Neuronal stem cell (in vitro differentiated cells): ENCODE measurements around the gene MYOZ1.

Source experiments
- DNase-seq: peaks from one replicate; pipeline ENCODE4 v3.0.0-alpha.2; 2013; ENCODE audit warnings: low spot score
- H2AFZ ChIP-seq: one replicate; pipeline ENCODE4 v1.6.1; 2013; ENCODE audit warnings: mild to moderate bottlenecking, low read length, inconsistent platforms
- H2AK5ac ChIP-seq: 2 replicates; pipeline ENCODE4 v1.6.1; 2013; ENCODE audit warnings: low read depth, mild to moderate bottlenecking, inconsistent platforms, low read length, moderate library complexity, mixed read lengths
- H2BK120ac ChIP-seq: 2 replicates; pipeline ENCODE4 v1.6.1; 2013; ENCODE audit warnings: low read depth, mild to moderate bottlenecking, inconsistent platforms, low read length, moderate library complexity, mixed read lengths
- H2BK12ac ChIP-seq: one replicate; pipeline ENCODE4 v1.6.1; 2013; ENCODE audit warnings: low read length, inconsistent platforms
- H2BK15ac ChIP-seq: 2 replicates; pipeline ENCODE4 v1.6.1; 2013; ENCODE audit warnings: mild to moderate bottlenecking, low read length, inconsistent platforms, mixed read lengths
- H2BK5ac ChIP-seq: one replicate; pipeline ENCODE4 v1.6.1; 2013; ENCODE audit warnings: inconsistent platforms, mild to moderate bottlenecking, low read length, moderate library complexity
- H3K14ac ChIP-seq: one replicate; pipeline ENCODE4 v1.6.1; 2013; ENCODE audit warnings: low read length, inconsistent platforms
- H3K18ac ChIP-seq: 2 replicates; pipeline ENCODE4 v1.6.1; 2013; ENCODE audit warnings: low read length, inconsistent platforms
- H3K23ac ChIP-seq: 2 replicates; pipeline ENCODE4 v1.6.1; 2013; ENCODE audit warnings: low read depth, mild to moderate bottlenecking, mixed read lengths, low read length, inconsistent platforms; ENCODE audit not compliant: poor library complexity
- H3K27ac ChIP-seq: replicated peaks from 3 replicates; pipeline ENCODE4 v1.5.1; 2013; ENCODE audit warnings: low read length, inconsistent platforms
- H3K27me3 ChIP-seq, 3 experiments: 2 replicates each; pipeline ENCODE4 v1.6.1; 2013; ENCODE audit warnings: low read length in 3 of 3, mild to moderate bottlenecking in 2 of 3, inconsistent platforms in 1 of 3, low read depth in 1 of 3, mixed read lengths in 1 of 3, moderate library complexity in 1 of 3; ENCODE audit not compliant: control insufficient read depth in 3 of 3, insufficient read depth in 3 of 3
- H3K36me3 ChIP-seq, 2 donors: replicated peaks in 1 of 2; 2 replicates each; pipeline ENCODE4 v1.6.1; 2013; ENCODE audit warnings: low read length in 2 of 2; ENCODE audit not compliant: control insufficient read depth in 2 of 2, insufficient read depth in 2 of 2
- H3K4ac ChIP-seq: 2 replicates; pipeline ENCODE4 v1.6.1; 2013; ENCODE audit warnings: inconsistent platforms, mild to moderate bottlenecking, low read length, moderate library complexity
- H3K4me1 ChIP-seq, 2 donors: 1 replicate in 1 of 2; 2 replicates in 1 of 2; pipeline ENCODE4 v1.6.1; 2013; ENCODE audit warnings: low read length in 2 of 2, low read depth in 1 of 2; ENCODE audit not compliant: control insufficient read depth in 2 of 2, insufficient read depth in 1 of 2
- H3K4me2 ChIP-seq: one replicate; pipeline ENCODE4 v1.6.1; 2013; ENCODE audit warnings: mild to moderate bottlenecking, low read length, inconsistent platforms; ENCODE audit not compliant: insufficient read depth, poor library complexity, severe bottlenecking
- H3K4me3 ChIP-seq, 2 donors: 2 replicates each; pipeline ENCODE4 v1.5.1; 2013; ENCODE audit warnings: low read length in 2 of 2, mild to moderate bottlenecking in 2 of 2, inconsistent platforms in 1 of 2, moderate library complexity in 1 of 2
- H3K79me1 ChIP-seq: one replicate; pipeline ENCODE4 v1.6.1; 2013; ENCODE audit warnings: low read depth, mild to moderate bottlenecking, inconsistent platforms, low read length, moderate library complexity
- H3K9ac ChIP-seq: one replicate; pipeline ENCODE4 v1.6.1; 2013; ENCODE audit warnings: mild to moderate bottlenecking, low read depth, low read length, inconsistent platforms; ENCODE audit not compliant: poor library complexity
- H3K9me3 ChIP-seq, 2 donors: replicated peaks in 1 of 2; 2 replicates each; pipeline versions ENCODE3 to v1.6.1; 2013; ENCODE audit warnings: low read length in 2 of 2, mild to moderate bottlenecking in 2 of 2, inconsistent platforms in 1 of 2, low read depth in 1 of 2, mixed read lengths in 1 of 2, moderate library complexity in 1 of 2; ENCODE audit not compliant: control insufficient read depth in 2 of 2, insufficient read depth in 1 of 2
- H4K8ac ChIP-seq: one replicate; pipeline ENCODE4 v1.6.1; 2013; ENCODE audit warnings: low read depth, mild to moderate bottlenecking, inconsistent platforms, low read length, moderate library complexity
- H4K91ac ChIP-seq: one replicate; pipeline ENCODE4 v1.6.1; 2013; ENCODE audit warnings: low read length, low read depth, mild to moderate bottlenecking, inconsistent platforms; ENCODE audit not compliant: poor library complexity
- WGBS, 2 donors: extraction: QIAGEN DNeasy Blood & Tissue Kit; methylation state at CpG; one replicate each; pipeline ENCODE4 v1.1.7; 2013; ENCODE audit warnings: missing lambda C conversion rate in 2 of 2, mixed read lengths in 1 of 2; ENCODE audit not compliant: insufficient read length in 2 of 2, insufficient replicate concordance in 1 of 2; ENCODE audit errors: extremely low coverage in 2 of 2; 5-methylcytosine and 5-hydroxymethylcytosine counted together

MYOZ1 gene

GRCh38 chr10:73647211-73647874 is 6.1 kb upstream of the MYOZ1 start:
- peak; percentile 81 for DNase-seq
- H2AK5ac ChIP-seq, result peak overlapping the region; percentile 91
- peak overlapping the region; percentile 64 for H2BK120ac ChIP-seq
- H2AFZ ChIP-seq, result peak overlapping the region; percentile 95
- H3K4me3 ChIP-seq, result peak overlapping the region; percentile 55 to 85
- peak overlapping the region; percentile 47 for H3K27ac ChIP-seq
- peak overlapping the region; percentile 95 for H2BK5ac ChIP-seq
- peak overlapping the region; percentile 82 for H3K14ac ChIP-seq
- H3K4me1 ChIP-seq, result peaks cover 0 to 22% of the 10 kb centered on the region in 2 donors
- peak overlapping the region; percentile 81 for H3K4ac ChIP-seq
- H3K4me2 ChIP-seq, result peak overlapping the region; percentile 92
- H3K18ac ChIP-seq, result peak overlapping the region; percentile 97
- WGBS, 2 donors, result no CpG with 5 or more reads among the region's 32 CpGs
- peaks cover 1% of the 10 kb centered on the region for H3K79me1 ChIP-seq
- no peak overlapping the region for H4K8ac ChIP-seq
- H3K36me3 ChIP-seq, result no peaks in the 10 kb centered on the region
- H2BK12ac ChIP-seq, result peak overlapping the region; percentile 27
- H3K9me3 ChIP-seq, result no peaks in the 10 kb centered on the region
- H3K23ac ChIP-seq, result peak overlapping the region; percentile 69
- peak overlapping the region; percentile 86 for H4K91ac ChIP-seq
- H2BK15ac ChIP-seq, result peak overlapping the region; percentile 98
- H3K27me3 ChIP-seq, result no peaks in the 10 kb centered on the region
- peak overlapping the region; percentile 79 for H3K9ac ChIP-seq

- no CpG with 5 or more reads among the region's 9 CpGs for WGBS, 2 donors
- H2AFZ ChIP-seq, result peak overlapping the region; percentile 95
- no peak overlapping the region for H3K14ac ChIP-seq
- no peaks in the 10 kb centered on the region for H3K27me3 ChIP-seq
- H3K9ac ChIP-seq, result peak overlapping the region; percentile 25
- peaks cover 0 to 23% of the 10 kb centered on the region in 2 donors for H3K4me1 ChIP-seq
- H3K4me3 ChIP-seq, result no peak overlapping the region
- H3K36me3 ChIP-seq, result no peaks in the 10 kb centered on the region
- peak overlapping the region; percentile 96 for H3K18ac ChIP-seq
- H3K23ac ChIP-seq, result no peak overlapping the region
- H4K8ac ChIP-seq, result peak overlapping the region; percentile 89
- H3K4me2 ChIP-seq, result no peak overlapping the region
- H3K79me1 ChIP-seq, result peaks cover 1% of the 10 kb centered on the region
- H2BK15ac ChIP-seq, result peak overlapping the region; percentile 98
- no peak overlapping the region for H4K91ac ChIP-seq
- no peak overlapping the region for H3K27ac ChIP-seq
- H2BK120ac ChIP-seq, result no peak overlapping the region
- peak overlapping the region; percentile 91 for H2AK5ac ChIP-seq
- H3K9me3 ChIP-seq, result no peaks in the 10 kb centered on the region
- no peak for DNase-seq
- no peak overlapping the region for H2BK12ac ChIP-seq
- peak overlapping the region; percentile 95 for H2BK5ac ChIP-seq
- H3K4ac ChIP-seq, result peak overlapping the region; percentile 62
Observed at GRCh38 chr10:73646598-73647041, 5.3 kb upstream of the MYOZ1 start.

- Histone ChIP-seq H3K4me2 (no peak overlapping the region), H4K91ac (no peak overlapping the region), H3K27ac (no peak overlapping the region), H4K8ac (no peak overlapping the region), H2BK12ac (no peak overlapping the region), H2AK5ac (no peak overlapping the region), H2AFZ (peak overlapping the region; percentile 79), H3K4ac (no peak overlapping the region), H3K9ac (no peak overlapping the region), H3K4me3 (no peak overlapping the region), H2BK5ac (no peak overlapping the region), H2BK15ac (peak overlapping the region; percentile 11), H3K14ac (no peak overlapping the region), H3K9me3 (no peaks in the 10 kb centered on the region), H3K27me3 (peaks cover 0 to 4% (median 0%) of the 10 kb centered on the region in 3 experiments), H3K23ac (no peak overlapping the region), H3K36me3 (no peaks in the 10 kb centered on the region), H3K18ac (no peak overlapping the region), H2BK120ac (no peak overlapping the region), H3K79me1 (no peaks in the 10 kb centered on the region), H3K4me1 (peaks cover 0 to 23% of the 10 kb centered on the region in 2 donors)
- WGBS, 2 donors, result 100% methylated on average over 1 of the region's 3 CpGs
- no peak for DNase-seq
Observed at GRCh38 chr10:73645251-73645650, 4.0 kb upstream of the MYOZ1 start.

- no peaks in the 10 kb centered on the region for H3K36me3 ChIP-seq
- H2BK15ac ChIP-seq, result peak overlapping the region; percentile 11
- peaks cover 0 to 23% of the 10 kb centered on the region in 2 donors for H3K4me1 ChIP-seq
- H2AK5ac ChIP-seq, result no peak overlapping the region
- no peaks in the 10 kb centered on the region for H3K79me1 ChIP-seq
- H3K9me3 ChIP-seq, result no peaks in the 10 kb centered on the region
- H2BK120ac ChIP-seq, result no peak overlapping the region
- H2AFZ ChIP-seq, result peak overlapping the region; percentile 79
- no peak overlapping the region for H3K14ac ChIP-seq
- DNase-seq, result no peak
- no peak overlapping the region for H3K4me3 ChIP-seq
- H3K27ac ChIP-seq, result no peak overlapping the region
- H3K18ac ChIP-seq, result no peak overlapping the region
- H2BK12ac ChIP-seq, result no peak overlapping the region
- no peak overlapping the region for H4K91ac ChIP-seq
- H4K8ac ChIP-seq, result no peak overlapping the region
- no CpG with 5 or more reads among the region's 1 CpG for WGBS, 2 donors
- H2BK5ac ChIP-seq, result no peak overlapping the region
- no peak overlapping the region for H3K4ac ChIP-seq
- peaks cover 0 to 4% (median 0%) of the 10 kb centered on the region in 3 experiments for H3K27me3 ChIP-seq
- H3K23ac ChIP-seq, result no peak overlapping the region
- no peak overlapping the region for H3K4me2 ChIP-seq
- H3K9ac ChIP-seq, result no peak overlapping the region
Observed at GRCh38 chr10:73644767-73645166, 3.5 kb upstream of the MYOZ1 start.
